K562 (cell line): ENCODE data around the gene CD68. TPM values are rescaled to one million over a fixed set of nuclear protein-coding genes. Genes with fewer than 3 reads are reported as not detected.

Experiments
- ATAC-seq: fragments of 200-7000 bp; cut with Tn5 transposase; 3 replicates; pipeline ENCODE4 v1.9.1; 2020; ENCODE audit warnings: moderate library complexity
- BruUV-seq: library from RNA; stranded (reverse); fragments of 400-500 nt; replicated peaks from 2 replicates; lab custom pipeline; 2021; lab: Mats Ljungman, UMichigan
- CTCF ChIA-PET: fragments of 300-600 bp; formaldehyde crosslinking; extraction: SDS; loops from one replicate; lab custom pipeline; 2021; ENCODE audit warnings: low intra/inter-chr PET ratio; lab: Yijun Ruan, JAX
- POLR2A ChIA-PET: fragments of 300-600, 350-650 bp; sonication (Branson Sonifier 250); formaldehyde crosslinking; extraction: SDS; loops from one replicate; lab custom pipeline; 2021; ENCODE audit warnings: antibody characterized with exemption, inconsistent platforms; lab: Yijun Ruan, JAX
- DNase-seq, 4 experiments: peaks; one replicate each; pipeline versions ENCODE4 v3.0.0 to v3.0.0-alpha.2; 2011 to 2018; ENCODE audit warnings: low spot score in 3 of 4, mixed read lengths in 3 of 4; ENCODE audit errors: extremely low read depth in 1 of 4
- FAIRE-seq: peaks from 2 replicates; lab custom pipeline; 2011; peaks lifted over from hg19 to GRCh38; lab: Jason Lieb, UNC
- H2AFZ ChIP-seq: 2 replicates; pipeline ENCODE4 v1.6.0; 2011; ENCODE audit warnings: low read depth, low read length, control low read depth, inconsistent platforms
- H3K27ac ChIP-seq: fragments of 200-600 bp; 3 replicates; pipeline ENCODE4 v1.8.0; 2011; ENCODE audit warnings: low read depth, mild to moderate bottlenecking, control low read depth, inconsistent platforms, low read length, moderate library complexity, mixed read lengths; ENCODE audit errors: extremely low read depth
- H3K27me3 ChIP-seq, 2 experiments: fragments of 300-600 bp in 1 of 2; 2 replicates in 1 of 2; 3 replicates in 1 of 2; pipeline versions ENCODE4 v1.6.0 to v1.8.0; 2011; ENCODE audit warnings: inconsistent platforms in 2 of 2, low read length in 2 of 2, mild to moderate bottlenecking in 1 of 2, mixed read lengths in 1 of 2, moderate library complexity in 1 of 2; ENCODE audit not compliant: control insufficient read depth in 2 of 2, insufficient read depth in 2 of 2
- H3K36me3 ChIP-seq: fragments of 300-600 bp; 3 replicates; pipeline ENCODE4 v1.8.0; 2011; ENCODE audit warnings: mild to moderate bottlenecking, low read length, inconsistent platforms; ENCODE audit not compliant: control insufficient read depth, insufficient read depth
- H3K4me1 ChIP-seq, 2 experiments: fragments of 200-600 bp in 1 of 2; replicated peaks in 1 of 2; 2 replicates in 1 of 2; 3 replicates in 1 of 2; pipeline versions ENCODE4 v1.5.1 to v1.8.0; 2011; ENCODE audit warnings: inconsistent platforms in 2 of 2, low read length in 2 of 2, mild to moderate bottlenecking in 1 of 2, mixed read lengths in 1 of 2, moderate library complexity in 1 of 2; ENCODE audit not compliant: control insufficient read depth in 2 of 2, insufficient read depth in 2 of 2
- H3K4me2 ChIP-seq: 2 replicates; pipeline ENCODE4 v1.6.1; 2011; ENCODE audit warnings: low read length, control low read depth, inconsistent platforms, mixed read lengths; ENCODE audit not compliant: insufficient read depth
- H3K4me3 ChIP-seq: fragments of 200-600 bp; sonication (generic), shearing (Covaris generic); 2 replicates; pipeline ENCODE4 v1.5.1; 2016; ENCODE audit warnings: control low read depth, inconsistent platforms
- H3K79me2 ChIP-seq: fragments of 200-600 bp; 3 replicates; pipeline ENCODE4 v1.8.0; 2011; ENCODE audit warnings: low read length, inconsistent platforms; ENCODE audit not compliant: control insufficient read depth, insufficient read depth
- H3K9ac ChIP-seq, 2 experiments: 2 replicates each; pipeline versions ENCODE4 v1.6.0 to v1.6.1; 2011; ENCODE audit warnings: low read depth in 2 of 2, low read length in 2 of 2, control low read depth in 1 of 2, inconsistent platforms in 1 of 2, mild to moderate bottlenecking in 1 of 2, mixed read lengths in 1 of 2; ENCODE audit not compliant: insufficient read depth in 1 of 2
- H3K9me1 ChIP-seq: one replicate; pipeline ENCODE4 v1.6.0; 2011; ENCODE audit warnings: inconsistent platforms, mild to moderate bottlenecking, low read length, moderate library complexity; ENCODE audit not compliant: control insufficient read depth, insufficient read depth
- H3K9me3 ChIP-seq: replicated peaks from 2 replicates; pipeline ENCODE4 v1.5.1; 2011; ENCODE audit warnings: low read depth, low read length, inconsistent platforms; ENCODE audit not compliant: control insufficient read depth, insufficient read depth
- H4K20me1 ChIP-seq: replicated peaks from 2 replicates; pipeline ENCODE4 v1.6.1; 2011; ENCODE audit warnings: low read length, inconsistent platforms, mixed read lengths; ENCODE audit not compliant: control insufficient read depth, insufficient read depth
- C11orf30 ChIP-seq: fragments of 450-650 bp; IDR thresholded peaks from 2 replicates; pipeline ENCODE4 v1.6.1; 2016; ENCODE audit warnings: low read depth, mild to moderate bottlenecking
- CCAR2 ChIP-seq: fragments of 200-400 bp; formaldehyde crosslinking; IDR thresholded peaks from 2 replicates; pipeline ENCODE4 v1.6.1; 2017; ENCODE audit warnings: mild to moderate bottlenecking, low read depth, low read length
- CTBP1 ChIP-seq: fragments of 450-650 bp; IDR thresholded peaks from 2 replicates; pipeline ENCODE4 v1.6.1; 2016; ENCODE audit warnings: borderline replicate concordance
- EP300 ChIP-seq: IDR thresholded peaks from 2 replicates; pipeline ENCODE4 v1.6.1; 2012; ENCODE audit warnings: low read length, improper control_type of control experiment
- LARP7 ChIP-seq: fragments of 450-650 bp; IDR thresholded peaks from 2 replicates; pipeline ENCODE4 v1.6.1; 2016
- MLLT1 ChIP-seq, 2 experiments: fragments of 450-650 bp; IDR thresholded peaks; 2 replicates each; pipeline ENCODE4 v1.6.1; 2016
- NR2C1 ChIP-seq, 2 experiments: fragments of 450-650 bp; IDR thresholded peaks; 2 replicates each; pipeline ENCODE4 v1.6.1; 2017; ENCODE audit warnings: mild to moderate bottlenecking in 2 of 2, antibody characterized with exemption in 1 of 2, inconsistent platforms in 1 of 2, missing compliant biosample characterization in 1 of 2, missing genetic modification characterization in 1 of 2
- PBX2 ChIP-seq, 2 experiments: IDR thresholded peaks in 1 of 2; conservative IDR thresholded peaks in 1 of 2; 2 replicates each; pipeline ENCODE4 v1.6.1; 2016; ENCODE audit warnings: low read depth in 2 of 2, mild to moderate bottlenecking in 1 of 2, missing compliant biosample characterization in 1 of 2, missing genetic modification characterization in 1 of 2, moderate library complexity in 1 of 2
- POLR2AphosphoS5 ChIP-seq: IDR thresholded peaks from 2 replicates; pipeline ENCODE4 v1.6.1; 2011; ENCODE audit warnings: mild to moderate bottlenecking, low read depth, low read length, moderate library complexity; ENCODE audit not compliant: control insufficient read depth, insufficient read depth
- PTBP1 ChIP-seq: fragments of 200-400 bp; formaldehyde crosslinking; IDR thresholded peaks from 2 replicates; pipeline ENCODE4 v1.6.1; 2017; ENCODE audit warnings: low read depth, low read length
- RAD21 ChIP-seq, 2 experiments: fragments of 250-450 bp in 1 of 2; fragments of 450-650 bp in 1 of 2; sonication (Bioruptor Pico) in 1 of 2; formaldehyde crosslinking in 1 of 2; IDR thresholded peaks in 1 of 2; conservative IDR thresholded peaks in 1 of 2; 2 replicates each; pipeline versions ENCODE4 v1.4.0 to v1.8.0; 2020 to 2022; ENCODE audit warnings: mild to moderate bottlenecking in 2 of 2, moderate library complexity in 1 of 2
- SIRT6 ChIP-seq: IDR thresholded peaks from one replicate; pipeline ENCODE4 v1.6.1; 2012; ENCODE audit warnings: low read depth, mild to moderate bottlenecking, control low read depth, inconsistent platforms, low read length, moderate library complexity
- TCFL5 ChIP-seq: fragments of 250-450 bp; sonication (Bioruptor Pico); conservative IDR thresholded peaks from 2 replicates; pipeline ENCODE4 v1.6.1; 2021; ENCODE audit warnings: mild to moderate bottlenecking, moderate library complexity, matching md5 sums
- U2AF1 ChIP-seq: fragments of 200-400 bp; formaldehyde crosslinking; optimal IDR thresholded peaks from 2 replicates; pipeline ENCODE3; 2017; ENCODE audit warnings: mild to moderate bottlenecking, low read depth, low read length, moderate library complexity
- ZNF584 ChIP-seq: fragments of 200-800 bp; sonication (Bioruptor generic); IDR thresholded peaks from 2 replicates; pipeline ENCODE4 v1.6.1; 2016; ENCODE audit warnings: low read depth, mild to moderate bottlenecking, missing genetic modification characterization, missing compliant biosample characterization
- WGBS: fragments of 100-300 bp; shearing (Covaris generic); methylation state at CpG from one replicate; pipeline ENCODE4 v1.1.6; 2016; ENCODE audit warnings: low coverage, mixed read lengths; ENCODE audit not compliant: insufficient coverage; ENCODE audit errors: missing lambda C conversion rate; 5-methylcytosine and 5-hydroxymethylcytosine counted together
- in situ Hi-C: fragments of 300-500 bp; cut with MboI; formaldehyde crosslinking; loops from 4 replicates; pipeline ENCODE4 v1.15.0; 2018; ENCODE audit warnings: inconsistent platforms, mixed read lengths
- intact Hi-C: fragments of 100-400 bp; cut with micrococcal nuclease; formaldehyde crosslinking; loops from 2 replicates; pipeline ENCODE4 v1.14.2; 2022
- polyA plus RNA-seq, 8 experiments: library from polyadenylated mRNA; depleted of rRNA in 4 of 8; stranded (reverse) in 5 of 8; unstranded in 3 of 8; fragments of >200 nt; fragmentation: Nextera tagmentation in 2 of 8; fragmentation: Illumina TruSeq in 1 of 8; extraction: Ambion mirVana in 2 of 8; extraction: Trizol in 1 of 8; gene quantifications; 2 replicates each; pipeline versions ENCODE4 v1.2.1 to v1.2.3, GENCODE V29; 2011 to 2014; ENCODE audit warnings: inconsistent platforms in 1 of 8, missing spikeins in 1 of 8
- total RNA-seq, 7 experiments: library from RNA; depleted of rRNA in 6 of 7; stranded (reverse); fragments of >200 nt in 6 of 7; fragmentation: Illumina TruSeq in 2 of 7; extraction: Trizol in 2 of 7; gene quantifications; 2 replicates each; pipeline versions ENCODE4 v1.2.1 to v1.2.3, GENCODE V29; 2011 to 2021; ENCODE audit warnings: low replicate concordance in 1 of 7

The CD68 gene
- total and polyA plus RNA-seq, 9 of the 15 experiments (the other 6 are each of a cell fraction or from before 2014, with no cell fraction given) = 28.2 to 89.8 (median 37.7) TPM

- intact Hi-C loops = loop anchor here (5.0 kb wide), 1 partner anchor 100 kb away; the partner anchor contains the start of genes TP53 and WRAP53
- CTCF ChIA-PET = interaction anchor here (1.1 kb wide), 1 partner anchor 100 kb away, joined by 3 read pairs; the partner anchor contains the start of gene TP53
- POLR2A ChIA-PET = interaction anchor here (0.5 to 2.8 kb wide), 6 partner anchors 14 to 231 kb away, joined by 3 to 24 read pairs (median 4); partner anchors contain the start of genes TP53 and WRAP53
- peak; percentile 91 for FAIRE-seq
- H2AFZ ChIP-seq = no peak overlapping the region
- WGBS = 25% methylated on average over 7 of the region's 9 CpGs
- H3K9me3 ChIP-seq = no peaks in the 10 kb centered on the region
- H3K4me2 ChIP-seq = peak overlapping the region; percentile 94
- peaks cover 43 to 68% of the 10 kb centered on the region in 2 experiments for H3K4me1 ChIP-seq
- no peaks in the 10 kb centered on the region for H4K20me1 ChIP-seq
- BruUV-seq = no TSS peak
- H3K9me1 ChIP-seq = no peaks in the 10 kb centered on the region
- peak overlapping the region; percentile 53 to 72; a peak in 3 of 4 replicates for H3K9ac ChIP-seq
- peak; percentile 58 for ATAC-seq
- in situ Hi-C loops = no loop called here
- H3K36me3 ChIP-seq = peaks cover 55% of the 10 kb centered on the region
- H3K27me3 ChIP-seq = no peaks in the 10 kb centered on the region
- no peak overlapping the region for H3K4me3 ChIP-seq
- peak; percentile 56 to 87 (median 61) for DNase-seq
- H3K27ac ChIP-seq = peak overlapping the region; percentile 99
- peaks cover 63% of the 10 kb centered on the region for H3K79me2 ChIP-seq
- TF ChIP-seq EP300 = 0 out of 2 replicates have a peak, but pooled peaks have one; percentile 11
- TF ChIP-seq NR2C1 (IDR thresholded peaks at IDR 0.05) = 0 out of 2 replicates have a peak, but pooled peaks have one; percentile 19
- TF ChIP-seq NR2C1 (tag; IDR thresholded peaks at IDR 0.05) = 0 out of 2 replicates have a peak, but pooled peaks have one; percentile 23
- peak; percentile 8 to 52; a peak in 2 of 4 replicates for TF ChIP-seq RAD21 (CRISPR knock-in tag; conservative IDR thresholded peaks at IDR 0.05 in 1 of 2, IDR thresholded peaks at IDR 0.05 in 1 of 2)
- no peak for TF ChIP-seq CCAR2
- no peak for TF ChIP-seq MLLT1 (IDR thresholded peaks at IDR 0.05)
- TF ChIP-seq ZNF584 (CRISPR knock-in tag) = no peak
- no peak for TF ChIP-seq TCFL5
- TF ChIP-seq SIRT6 = no peak
- 0 out of 2 replicates have a peak, but pooled peaks have one; percentile 6 for TF ChIP-seq POLR2AphosphoS5
- peak; percentile 39; the same call in 1 of the 2 replicates for TF ChIP-seq CTBP1
- no peak for TF ChIP-seq PBX2 (CRISPR knock-in tag; IDR thresholded peaks at IDR 0.05; ENCODE audit: low read depth)
- 0 out of 2 replicates have a peak, but pooled peaks have one; percentile 28 for TF ChIP-seq PBX2 (tag; conservative IDR thresholded peaks at IDR 0.05; ENCODE audit: low read depth)
- TF ChIP-seq PTBP1 = no peak
- TF ChIP-seq C11orf30 = no peak
- TF ChIP-seq LARP7 = no peak
- no peak for TF ChIP-seq U2AF1
Measured at GRCh38 chr17:7586673-7587419, 7.4 kb downstream of the CD68 start.
